Measurements from ENCODE around the gene PRRT1. TPM values are rescaled to one million over a fixed set of nuclear protein-coding genes. Genes with fewer than 3 reads are reported as not detected.

The PRRT1 gene
- total RNA-seq, 4 donors from 2014 or later: 1.2 to 4.8 (median 3.1) TPM

- peak; percentile 9 for ATAC-seq
- Histone ChIP-seq H3K36me3 (no peaks in the 10 kb centered on the region), H3K4me3 (peak within 1 kb of the TSS; percentile 18 to 54), H3K27ac (peak within 1 kb of the TSS; percentile 26 to 86 (median 81)), H3K9me3 (no peaks in the 10 kb centered on the region), H3K4me1 (peaks cover 5 to 91% (median 71%) of the 10 kb centered on the region in 3 donors), H3K27me3 (no peaks in the 10 kb centered on the region)
- WGBS, 2 donors (ENCODE audit: low coverage in 1 of 2): 12 to 37% methylated on average over 4 to 7 of the region's 12 CpGs
- TF ChIP-seq CTCF (IDR thresholded peaks at IDR 0.05): no peak
- TF ChIP-seq POLR2AphosphoS5 (IDR thresholded peaks at IDR 0.05): peak; percentile 51
- TF ChIP-seq EP300 (IDR thresholded peaks at IDR 0.05): no peak
- peak; percentile 58 to 67 for TF ChIP-seq POLR2A (IDR thresholded peaks at IDR 0.05)
Measured at GRCh38 chr6:32109114-32109764, 42.5 kb downstream of the PRRT1 start, which contains the start of gene TNXB. Gene TNXB (minus strand): TSS chr6:32109338. CDS start chr6:32098198, 11,140 bp downstream.

- peak overlapping the region; percentile 18 to 54 for H3K4me3 ChIP-seq
- no peaks in the 10 kb centered on the region for H3K36me3 ChIP-seq
- WGBS, 2 donors (ENCODE audit: low coverage in 1 of 2): 15 to 54% methylated on average over 5 to 6 of the region's 6 CpGs
- TF ChIP-seq EP300 (IDR thresholded peaks at IDR 0.05) (no peak), POLR2A (IDR thresholded peaks at IDR 0.05) (no peak), CTCF (IDR thresholded peaks at IDR 0.05) (no peak), POLR2AphosphoS5 (IDR thresholded peaks at IDR 0.05) (no peak)
- no peaks in the 10 kb centered on the region for H3K9me3 ChIP-seq
- ATAC-seq: peak; percentile 1
- peak overlapping the region; percentile 23 to 86 (median 81) for H3K27ac ChIP-seq
- H3K4me1 ChIP-seq: peaks cover 5 to 85% (median 66%) of the 10 kb centered on the region in 3 donors
- H3K27me3 ChIP-seq: no peaks in the 10 kb centered on the region
Measured at GRCh38 chr6:32108727-32109113, 43.0 kb downstream of the PRRT1 start.

- 0 to 12% methylated on average over 2 to 3 of the region's 15 CpGs for WGBS, 2 donors (ENCODE audit: low coverage in 1 of 2)
- peaks cover 0 to 80% (median 60%) of the 10 kb centered on the region in 3 donors for H3K4me1 ChIP-seq
- peak; percentile 74 for ATAC-seq
Measured at GRCh38 chr6:32108094-32108627, 43.6 kb downstream of the PRRT1 start.

GRCh38 chr6:32107406-32107805 is 44.3 kb downstream of the PRRT1 start:
- ATAC-seq: no peak
- H3K9me3 ChIP-seq: no peaks in the 10 kb centered on the region
- TF ChIP-seq CTCF (IDR thresholded peaks at IDR 0.05) (no peak), POLR2A (IDR thresholded peaks at IDR 0.05) (no peak), POLR2AphosphoS5 (IDR thresholded peaks at IDR 0.05) (peak; percentile 38), EP300 (IDR thresholded peaks at IDR 0.05) (no peak)
- 40% methylated on average over 1 of the region's 1 CpG; no CpG with 5 or more reads in 1 of the 2 donors for WGBS, 2 donors (ENCODE audit: low coverage in 1 of 2)
- no peaks in the 10 kb centered on the region for H3K27me3 ChIP-seq
- peaks cover 0 to 72% (median 53%) of the 10 kb centered on the region in 3 donors for H3K4me1 ChIP-seq
- peak overlapping the region; percentile 21 to 86 (median 81) for H3K27ac ChIP-seq
- peak overlapping the region in 1 of 2 donors; percentile 54 for H3K4me3 ChIP-seq
- H3K36me3 ChIP-seq: no peaks in the 10 kb centered on the region

More at GRCh38 chr6:32108094-32108627, 43.6 kb downstream of the PRRT1 start:
- Histone ChIP-seq H3K9me3 (no peaks in the 10 kb centered on the region), H3K27ac (peak overlapping the region; percentile 23 to 86 (median 81)), H3K4me3 (peak overlapping the region; percentile 18 to 54), H3K27me3 (no peaks in the 10 kb centered on the region), H3K36me3 (no peaks in the 10 kb centered on the region)
- TF ChIP-seq CTCF (IDR thresholded peaks at IDR 0.05): peak in 1 of 4 experiments; percentile 14
- TF ChIP-seq EP300 (IDR thresholded peaks at IDR 0.05): no peak
- peak; percentile 35 to 41 for TF ChIP-seq POLR2A (IDR thresholded peaks at IDR 0.05)
- TF ChIP-seq POLR2AphosphoS5 (IDR thresholded peaks at IDR 0.05): peak; percentile 71
